GM19452 (cell line): ENCODE data around the gene CIB4.
"Not testable (repeated sequence)": the region's sequence is repeated elsewhere in the genome, so short reads cannot be mapped to it uniquely, and the experiment has no call there.

Experiments used
- ATAC-seq: cut with Tn5 transposase; IDR thresholded peaks from one replicate; pipeline ENCODE4 v1.9.1; 2021; ENCODE audit not compliant: unreplicated experiment

Gene CIB4

DNA sequence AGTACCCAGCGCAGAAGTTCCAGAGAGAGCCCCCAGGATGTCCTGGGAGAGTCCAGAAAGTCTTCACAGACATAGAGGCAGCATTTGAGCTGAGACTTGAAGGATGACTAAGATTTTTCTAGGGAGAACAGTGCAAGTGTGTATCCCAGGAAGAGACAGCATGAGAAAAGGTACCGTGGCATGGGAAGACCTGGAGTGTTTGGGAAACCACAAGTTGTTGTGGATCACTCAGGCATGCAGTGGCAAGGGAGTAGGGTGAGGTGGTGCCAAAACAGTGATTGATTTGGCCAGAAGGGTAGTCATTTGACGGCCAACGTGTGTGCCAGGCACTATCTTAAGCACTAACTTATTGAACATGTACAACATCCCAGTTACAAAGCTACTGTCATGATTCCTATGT, 26.9 kb upstream of the CIB4 start:
- no peak for ATAC-seq

GRCh38 chr2:26666671-26667070, 25.5 kb upstream of the CIB4 start:
- no peak for ATAC-seq

GRCh38 chr2:26665296-26665695, 24.1 kb upstream of the CIB4 start:
- ATAC-seq: not testable (repeated sequence)

GRCh38 chr2:26660363-26660962, 19.3 kb upstream of the CIB4 start:
- no peak for ATAC-seq

DNA sequence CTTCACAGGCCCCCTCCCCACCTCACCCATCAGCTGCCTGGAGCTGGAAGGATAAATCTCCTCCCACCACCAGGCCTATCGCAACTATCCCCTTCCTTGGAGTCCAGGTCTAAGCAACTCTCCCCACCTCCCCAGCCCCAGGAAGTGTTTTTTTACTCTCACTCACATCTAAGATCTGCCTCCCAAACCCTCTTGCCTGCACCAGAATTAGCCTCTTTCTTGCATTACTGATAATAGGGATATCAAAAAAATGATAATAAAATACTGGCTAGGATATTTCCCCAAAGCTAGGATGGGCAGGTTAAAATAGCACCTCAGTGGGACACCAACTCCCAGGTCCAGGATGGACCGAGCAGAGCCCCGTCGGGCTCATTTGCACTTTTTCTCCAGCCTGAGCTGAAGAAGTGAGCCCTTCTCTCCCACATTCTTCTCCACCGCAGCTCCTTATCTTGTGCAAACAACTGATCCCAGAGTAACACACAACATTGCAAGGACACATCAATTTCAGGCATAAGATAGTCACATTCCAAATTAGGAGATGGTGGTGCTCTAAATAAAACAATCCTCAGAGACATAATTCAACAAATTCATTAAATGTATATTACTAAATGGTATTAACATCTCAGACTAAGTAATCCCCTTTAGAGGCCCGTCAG, 17.7 kb upstream of the CIB4 start:
- ATAC-seq: no peak

DNA sequence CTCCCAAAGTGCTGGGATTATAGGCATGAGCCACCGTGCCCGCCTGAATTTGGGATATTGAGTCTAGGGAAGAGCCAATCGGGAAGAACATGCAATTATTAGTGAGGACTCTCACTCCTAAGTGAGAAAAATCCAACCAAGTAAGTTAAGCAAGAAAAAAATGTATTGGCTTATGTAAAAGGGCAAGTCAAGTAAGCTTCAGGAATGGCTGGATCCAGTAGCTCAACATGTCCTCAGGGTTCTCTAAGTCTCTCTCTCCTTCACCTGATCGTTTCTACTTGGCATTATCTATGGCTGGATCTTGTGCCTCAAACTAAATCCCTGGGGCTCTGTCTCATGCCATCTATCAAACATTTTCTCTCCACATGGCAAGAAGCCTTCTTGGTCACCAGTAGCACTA, 16.1 kb upstream of the CIB4 start:
- ATAC-seq: no peak

DNA sequence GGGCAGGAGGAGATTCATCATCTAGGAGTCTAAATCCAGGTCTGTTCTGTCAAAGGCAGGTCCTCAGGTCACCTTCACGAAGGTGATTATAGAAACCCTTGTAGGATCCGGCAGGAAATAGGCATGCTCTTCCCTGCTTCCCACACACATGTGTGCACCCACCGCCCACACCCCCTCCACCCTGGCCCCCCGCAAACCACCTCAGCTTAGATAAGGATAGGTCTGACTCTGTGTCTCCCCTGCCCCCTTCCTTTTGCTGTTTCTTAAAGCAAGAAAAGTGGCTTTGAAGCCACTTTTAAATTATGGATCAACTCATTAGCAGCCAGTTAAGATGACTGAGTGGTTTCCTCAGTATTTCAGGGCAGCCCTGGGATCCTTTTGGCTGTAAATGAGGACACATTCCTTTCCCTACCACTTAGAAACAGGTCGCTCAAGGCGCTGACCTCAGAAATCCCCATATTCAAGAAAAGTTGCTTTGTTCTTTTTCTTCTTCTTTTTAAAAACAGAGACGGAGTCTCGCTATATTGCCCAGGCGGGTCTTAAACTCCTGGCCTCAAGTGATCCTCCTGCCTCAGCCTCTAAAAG, 14.5 kb upstream of the CIB4 start:
- no peak for ATAC-seq

DNA sequence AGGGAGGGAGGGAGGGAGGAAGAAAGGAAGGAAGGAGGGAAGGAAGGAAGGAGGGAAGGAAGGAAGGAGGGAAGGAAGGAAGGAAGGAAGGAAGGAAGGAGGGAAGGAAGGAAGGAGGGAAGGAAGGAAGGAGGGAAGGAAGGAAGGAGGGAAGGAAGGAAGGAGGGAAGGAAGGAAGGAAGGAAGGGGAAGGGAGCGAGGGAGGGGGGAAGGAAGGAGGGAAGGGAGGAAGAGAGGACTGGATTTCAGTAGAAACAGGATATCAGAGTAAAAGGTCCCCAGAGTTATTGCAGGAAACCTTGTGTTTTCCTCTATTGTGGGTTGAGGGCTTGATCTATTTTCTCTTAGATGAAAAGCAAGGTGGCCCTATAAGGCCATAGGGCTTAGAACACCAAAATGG, 14.0 kb upstream of the CIB4 start:
- not testable (repeated sequence) for ATAC-seq

GRCh38 chr2:26654061-26654340, 12.8 kb upstream of the CIB4 start:
- no peak for ATAC-seq

- no peak for ATAC-seq
These were observed 12.3 kb upstream of the CIB4 start for GRCh38 chr2:26653207-26654060.

- no peak for ATAC-seq
These were observed 11.3 kb upstream of the CIB4 start for GRCh38 chr2:26652361-26653041.

DNA sequence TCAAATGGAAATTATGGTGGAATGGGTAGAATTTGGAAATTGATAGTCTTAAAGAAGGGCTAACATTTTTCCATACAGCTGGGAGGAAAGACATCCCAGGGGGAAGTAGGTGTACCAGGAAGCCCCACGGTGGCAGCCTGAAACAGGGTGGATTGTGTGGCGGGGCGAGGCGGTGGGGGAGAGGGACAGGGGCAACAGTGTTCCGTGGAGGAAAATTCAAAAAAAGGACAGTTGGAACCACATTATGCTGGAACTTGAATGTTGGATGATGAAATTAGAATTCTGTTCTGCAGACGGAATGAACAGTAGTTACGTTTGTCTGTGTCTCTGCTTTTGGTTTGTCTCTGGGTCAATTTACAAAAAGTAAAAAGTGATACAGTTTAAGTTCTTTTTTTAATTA, 10.6 kb upstream of the CIB4 start:
- ATAC-seq: no peak

GRCh38 chr2:26651470-26651771, 10.3 kb upstream of the CIB4 start:
- no peak for ATAC-seq

GRCh38 chr2:26650713-26651469, 9.7 kb upstream of the CIB4 start:
- ATAC-seq: no peak

DNA sequence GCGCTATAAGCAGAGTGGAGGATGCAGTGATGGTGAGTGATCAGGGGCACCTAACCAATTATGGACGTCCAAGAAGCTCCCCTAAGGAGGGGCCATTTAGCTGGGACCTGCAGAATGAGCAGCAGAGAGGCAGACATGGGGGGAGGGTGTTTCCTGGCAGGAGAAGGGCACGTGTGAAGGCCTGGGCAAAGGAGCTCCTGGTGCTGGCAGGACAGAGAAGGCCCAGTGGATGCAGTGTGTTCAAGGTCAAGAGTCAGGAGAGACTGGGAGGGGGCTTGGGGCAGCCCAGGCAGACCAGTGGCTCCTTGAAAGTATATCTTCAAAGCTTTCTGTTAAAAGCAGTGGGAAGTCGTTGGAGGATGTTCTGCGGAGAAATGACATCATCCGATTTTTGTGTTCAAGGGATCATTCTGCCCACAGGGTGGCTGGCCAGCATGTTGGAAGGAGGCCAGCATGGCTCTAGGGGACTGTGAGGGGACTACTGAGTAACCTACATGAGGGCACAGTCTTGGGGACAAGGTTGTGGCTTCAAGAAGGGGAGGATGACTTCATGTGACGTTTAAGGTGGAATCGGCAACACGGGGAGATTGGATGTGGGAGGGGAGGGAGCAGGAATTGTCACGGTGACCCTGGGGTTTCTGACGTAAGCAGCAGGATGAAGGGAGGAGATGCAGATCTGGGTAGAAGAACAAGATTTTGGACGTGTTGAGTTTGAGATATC, 9.0 kb upstream of the CIB4 start:
- ATAC-seq: no peak

GRCh38 chr2:26649322-26649721, 8.2 kb upstream of the CIB4 start:
- ATAC-seq: no peak

GRCh38 chr2:26648516-26648915, 7.3 kb upstream of the CIB4 start:
- ATAC-seq: no peak

GRCh38 chr2:26647981-26648380, 6.8 kb upstream of the CIB4 start:
- ATAC-seq: no peak

- ATAC-seq: no peak
These were observed 6.0 kb upstream of the CIB4 start for GRCh38 chr2:26646986-26647672.

DNA sequence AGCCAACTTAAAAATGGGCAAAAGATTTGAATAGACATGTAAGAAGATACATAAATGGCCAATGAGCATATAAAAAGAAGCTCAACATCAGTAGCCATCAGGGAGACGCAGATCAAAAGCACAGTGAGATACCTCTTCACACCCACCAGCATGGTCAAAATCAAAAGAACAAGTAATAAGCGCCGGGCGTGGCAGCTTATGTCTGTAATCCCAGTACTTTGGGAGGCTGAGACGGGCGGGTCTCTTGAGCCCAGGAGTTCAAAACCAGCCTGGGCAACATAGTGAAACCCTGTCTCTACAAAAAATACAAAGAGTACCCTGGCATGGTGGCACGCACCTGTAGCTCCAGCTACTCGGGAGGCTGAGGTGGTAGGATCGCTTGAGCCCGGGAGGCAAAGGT, 4.6 kb upstream of the CIB4 start:
- ATAC-seq: no peak
